Adrenal gland (tissue), 12 donors: Measurements from ENCODE around the gene CENPU. TPM values are rescaled to one million over a fixed set of nuclear protein-coding genes. Genes with fewer than 3 reads are reported as not detected.
"Not testable (repeated sequence)": the region's sequence is repeated elsewhere in the genome, so short reads cannot be mapped to it uniquely, and the experiment has no call there.

Experiments
- DNase-seq, 7 donors: peaks; one replicate each; pipeline ENCODE4 v3.0.0-alpha.2; 2019 to 2020
- H3K27ac ChIP-seq, 5 donors: fragments of 200-600 bp; sonication (generic) in 4 of 5; 1 replicate in 3 of 5; 2 replicates in 2 of 5; pipeline versions ENCODE4 v1.5.1 to v1.8.0; 2016 to 2020; ENCODE audit warnings: mild to moderate bottlenecking in 1 of 5
- H3K27me3 ChIP-seq: fragments of 200-600 bp; 2 replicates; pipeline ENCODE4 v1.8.0; 2021
- H3K36me3 ChIP-seq, 2 donors: fragments of 200-600 bp; replicated peaks in 1 of 2; 1 replicate in 1 of 2; 2 replicates in 1 of 2; pipeline versions ENCODE4 v1.5.1 to v1.8.0; 2018 to 2022
- H3K4me1 ChIP-seq, 2 donors: fragments of 200-600 bp; replicated peaks in 1 of 2; 1 replicate in 1 of 2; 2 replicates in 1 of 2; pipeline versions ENCODE4 v1.5.1 to v1.8.0; 2018 to 2021
- H3K4me3 ChIP-seq, 4 donors: fragments of 200-600 bp; sonication (generic) in 3 of 4; one replicate each; pipeline ENCODE4 v1.5.1; 2016 to 2018
- H3K9me3 ChIP-seq, 3 donors: fragments of 200-600 bp; sonication (generic) in 1 of 3; replicated peaks in 1 of 3; 1 replicate in 2 of 3; 2 replicates in 1 of 3; pipeline versions ENCODE4 v1.5.1 to v1.8.0; 2016 to 2021
- CTCF ChIP-seq, 6 experiments: fragments of 450-650 bp in 4 of 6; fragments of 200-600 bp in 2 of 6; sonication (generic) in 1 of 6; IDR thresholded peaks; 1 replicate in 5 of 6; 2 replicates in 1 of 6; pipeline versions ENCODE4 v1.5.1 to v1.8.0; 2016 to 2021; ENCODE audit warnings: antibody characterized with exemption in 6 of 6, mild to moderate bottlenecking in 2 of 6, moderate library complexity in 1 of 6
- POLR2A ChIP-seq, 2 donors: fragments of 450-650 bp; IDR thresholded peaks; one replicate each; pipeline ENCODE4 v1.6.1; 2017; ENCODE audit warnings: antibody characterized with exemption in 2 of 2, mild to moderate bottlenecking in 2 of 2, moderate library complexity in 1 of 2
- WGBS, 4 donors: extraction: QIAGEN DNeasy Blood & Tissue Kit in 2 of 4; methylation state at CpG; one replicate each; pipeline versions ENCODE4 v1.1.5 to v1.1.7; 2013 to 2017; 5-methylcytosine and 5-hydroxymethylcytosine counted together
- intact Hi-C, 2 donors: fragments of 100-400 bp; cut with DNase I; formaldehyde crosslinking; loops; one replicate each; pipeline versions ENCODE4 v1.14.1 to v1.15.0; 2022 to 2023
- polyA plus RNA-seq, 3 donors: library from polyadenylated mRNA; stranded (reverse); fragments of 200-250 nt in 2 of 3; fragments of 350-450 nt in 1 of 3; fragmentation: Illumina TruSeq in 1 of 3; extraction: RNeasy Lipid Tissue Mini Kit (QIAGEN cat#74804) in 1 of 3; gene quantifications; one replicate each; pipeline ENCODE4 v1.2.3, GENCODE V29; 2013 to 2014
- total RNA-seq, 9 donors: library from RNA; depleted of rRNA in 4 of 9; stranded (reverse); fragments of >200 nt in 4 of 9; fragments of 120-200 nt in 1 of 9; fragmentation: NEBNext Ultra II Directional in 1 of 9; extraction: Animal tissue kit (Norgen Biotek cat#: 25700) in 1 of 9; gene quantifications; one replicate each; pipeline versions ENCODE4 v1.1.0 to v1.2.4, GENCODE V29; 2013 to 2023
- donor health status: healthy with polysubstance abuse.
- donor health status: Bipolar disorder and iron deficiency.
- donor health status: DM: yes; HTN: yes; CAD: no.
- donor health status: DM: no; HTN: no; CAD: no.
- donor health status: DM: no; HTN: no; CAD: no.
- donor health status: DM: yes; HTN: yes; CAD: no.

CENPU gene
- total and polyA plus RNA-seq, 12 donors = 0.97 to 15.6 (median 2.9) TPM

DNA sequence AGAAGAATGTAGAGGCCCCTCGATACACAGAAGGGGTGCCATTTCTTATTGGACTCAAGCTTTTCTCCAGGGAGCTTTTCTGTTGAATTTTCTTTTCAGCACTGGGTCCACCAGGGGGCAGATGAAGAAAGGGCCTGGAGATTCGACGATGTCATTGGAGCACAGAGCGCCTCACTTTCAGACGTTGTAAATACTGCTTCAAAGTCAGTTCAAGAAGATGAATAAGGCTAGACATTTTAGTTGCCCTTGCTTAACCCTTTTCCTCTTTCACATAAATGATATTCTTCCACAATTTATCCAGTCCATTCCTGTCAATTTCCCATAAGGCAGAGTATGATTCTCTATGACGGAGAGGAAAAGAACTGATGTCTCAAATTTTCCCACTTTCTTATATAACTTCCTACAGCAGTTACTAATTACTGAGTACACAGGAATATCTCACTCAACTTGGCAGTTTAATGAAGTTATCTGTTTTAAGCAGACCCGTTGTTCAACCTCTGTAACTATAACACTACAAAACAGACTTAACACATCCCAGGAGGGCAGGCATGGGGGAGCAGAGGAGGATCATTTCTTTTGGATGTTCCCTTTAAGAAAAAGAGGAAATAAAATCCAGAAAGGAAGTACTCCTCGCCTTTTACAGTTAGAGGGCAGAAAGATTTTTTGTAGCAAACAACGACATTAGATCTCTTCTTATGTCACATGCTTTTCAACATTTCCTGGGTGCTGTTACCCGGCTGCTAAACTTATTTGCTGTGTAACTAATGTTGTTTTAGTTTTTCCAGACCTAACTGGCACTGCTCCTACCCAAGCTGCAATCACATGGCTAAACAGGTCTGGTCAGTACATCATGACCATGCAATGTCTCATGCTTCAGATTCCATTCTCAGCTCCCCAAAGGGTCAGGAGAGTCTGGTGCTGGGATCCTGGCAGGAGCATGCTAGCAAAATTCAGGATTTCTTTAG lies 12.2 kb upstream of the CENPU start:
- H3K4me1 ChIP-seq = peaks cover 0 to 19% of the 10 kb centered on the region in 2 donors
- no peak overlapping the region for H3K4me3 ChIP-seq
- intact Hi-C loops = loop anchor here (5.0 to 10.0 kb wide), 2 partner anchors 236 to 239 kb away; no protein-coding TSS in a partner anchor
- no peaks in the 10 kb centered on the region for H3K36me3 ChIP-seq
- H3K27ac ChIP-seq = peak overlapping the region in 3 of 5 donors; percentile 26 to 76 (median 73)
- 10 to 22% (median 16%) methylated on average over 10 of the region's 10 CpGs for WGBS, 4 donors
- H3K27me3 ChIP-seq = no peaks in the 10 kb centered on the region
- DNase-seq = peak; percentile 71 to 91 (median 80)
- no peaks in the 10 kb centered on the region for H3K9me3 ChIP-seq
- TF ChIP-seq POLR2A (IDR thresholded peaks at IDR 0.05) (no peak), CTCF (IDR thresholded peaks at IDR 0.05) (peak; percentile 67 to 85 (median 74))

DNA sequence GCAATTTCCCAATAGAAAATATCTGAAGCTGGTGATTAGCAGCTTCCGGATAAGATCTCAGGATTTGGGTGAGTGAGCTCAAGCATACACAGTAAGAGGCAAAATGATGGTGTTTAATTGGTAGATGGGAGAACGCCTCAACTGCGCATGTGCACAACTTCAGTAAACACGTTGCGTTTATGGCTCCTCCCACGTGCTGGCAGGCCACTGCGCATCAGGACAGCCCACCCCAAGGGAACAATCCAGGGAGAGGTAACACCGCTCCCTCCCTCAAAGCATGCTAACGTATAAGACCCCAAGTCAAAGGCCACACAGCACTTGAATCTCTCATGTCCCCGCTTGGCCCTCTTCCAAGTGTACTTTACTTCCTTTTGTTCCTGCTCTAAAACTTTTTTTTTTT lies 10.3 kb upstream of the CENPU start:
- TF ChIP-seq POLR2A (IDR thresholded peaks at IDR 0.05) (no peak), CTCF (IDR thresholded peaks at IDR 0.05) (no peak)
- WGBS, 4 donors = 86 to 94% (median 93%) methylated on average over 10 of the region's 10 CpGs
- peaks cover 0 to 19% of the 10 kb centered on the region in 2 donors for H3K4me1 ChIP-seq

GRCh38 chr4:184743650-184744049 lies 9.8 kb upstream of the CENPU start:
- WGBS, 4 donors = 90 to 94% (median 93%) methylated on average over 4 of the region's 4 CpGs
- no peak for DNase-seq
- Histone ChIP-seq H3K4me3 (no peak overlapping the region), H3K4me1 (peaks cover 0 to 19% of the 10 kb centered on the region in 2 donors), H3K27me3 (no peaks in the 10 kb centered on the region), H3K9me3 (no peaks in the 10 kb centered on the region), H3K27ac (no peak overlapping the region), H3K36me3 (no peaks in the 10 kb centered on the region)
- TF ChIP-seq POLR2A (IDR thresholded peaks at IDR 0.05) (no peak), CTCF (IDR thresholded peaks at IDR 0.05) (no peak)
- intact Hi-C loops = loop anchor here in 1 of 2 donors (10.0 kb wide), 1 partner anchor 241 kb away; no protein-coding TSS in a partner anchor

More for the DNA sequence above, 10.3 kb upstream of the CENPU start:
- Histone ChIP-seq H3K9me3 (no peaks in the 10 kb centered on the region), H3K36me3 (no peaks in the 10 kb centered on the region), H3K27ac (no peak overlapping the region), H3K4me3 (no peak overlapping the region), H3K27me3 (no peaks in the 10 kb centered on the region)
- no peak for DNase-seq
- intact Hi-C loops = loop anchor here in 1 of 2 donors (10.0 kb wide), 1 partner anchor 241 kb away; no protein-coding TSS in a partner anchor

- H3K4me1 ChIP-seq = peaks cover 0 to 11% of the 10 kb centered on the region in 2 donors
- not testable (repeated sequence) for H3K9me3 ChIP-seq, H3K4me3 ChIP-seq, H3K27me3 ChIP-seq, H3K36me3 ChIP-seq, DNase-seq, H3K27ac ChIP-seq
- WGBS, 4 donors = 9 to 100% (median 75%) methylated on average over 1 of the region's 1 CpG
- intact Hi-C loops = loop anchor here in 1 of 2 donors (10.0 kb wide), 1 partner anchor 243 kb away; no protein-coding TSS in a partner anchor
These were observed 7.8 kb upstream of the CENPU start for GRCh38 chr4:184741651-184742050.
